GM06990 (cell line): Measurements from ENCODE around the gene LPO.
A peak's percentile ranks its signal among the peaks of the same experiment; 100 is the strongest.

Source experiments
- DNase-seq: peaks from one replicate; pipeline ENCODE4 v3.0.0-alpha.2; 2011; ENCODE audit not compliant: insufficient read length; ENCODE audit errors: extremely low read depth
- H3K27me3 ChIP-seq: replicated peaks from 2 replicates; pipeline ENCODE4 v1.6.0; 2011; ENCODE audit warnings: low read length; ENCODE audit not compliant: control insufficient read depth, insufficient read depth
- H3K36me3 ChIP-seq: 2 replicates; pipeline ENCODE4 v1.5.1; 2011; ENCODE audit warnings: low read length; ENCODE audit not compliant: control insufficient read depth, insufficient read depth
- H3K4me3 ChIP-seq: replicated peaks from 2 replicates; pipeline ENCODE4 v1.5.1; 2011; ENCODE audit warnings: low read depth, mild to moderate bottlenecking, control low read depth, low read length
- TF ChIP-seq, protein P1 (sequence below): IDR thresholded peaks from 2 replicates; pipeline ENCODE4 v1.5.1; 2011; ENCODE audit warnings: low read length, control low read depth, mild to moderate bottlenecking, inconsistent platforms; ENCODE audit not compliant: insufficient read depth, poor library complexity, severe bottlenecking

LPO gene

DNA sequence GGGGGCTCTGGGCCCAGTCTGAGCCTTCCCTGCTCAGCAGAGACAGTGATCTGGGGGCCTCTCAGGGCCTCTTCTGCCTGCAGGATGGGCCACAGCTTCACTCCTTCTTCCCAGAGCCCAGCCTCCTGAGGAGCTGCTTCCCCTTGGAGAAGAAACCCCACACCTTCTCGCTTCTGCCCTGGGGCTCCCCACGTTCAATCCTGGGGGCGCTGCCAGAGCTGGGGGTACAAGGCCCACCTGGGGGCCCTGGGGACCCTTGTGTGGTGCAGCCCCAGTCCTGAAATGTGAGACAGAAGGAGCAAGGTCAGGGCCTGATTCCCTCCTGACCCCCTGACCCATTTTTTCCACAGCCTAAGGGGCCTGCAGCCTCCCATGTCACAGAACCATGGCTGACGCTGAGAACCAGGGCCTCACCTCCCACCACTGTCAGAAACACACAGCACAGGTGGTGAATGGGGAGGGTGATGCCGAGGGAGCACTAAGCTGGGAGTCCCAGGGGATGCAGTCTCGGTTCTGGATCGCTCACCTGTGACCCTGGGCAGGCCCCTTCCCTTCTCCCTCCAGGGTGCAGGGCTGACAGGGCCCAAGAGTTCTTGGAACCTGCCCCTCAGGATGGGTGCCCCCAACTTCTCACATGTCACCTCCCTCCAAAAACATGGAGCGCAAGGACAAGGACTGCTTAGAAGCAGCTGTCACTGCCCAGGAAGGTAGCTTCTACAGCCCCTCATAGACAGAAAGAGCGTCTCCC is 64.0 kb downstream of the LPO start:
- no peak for DNase-seq
- Histone ChIP-seq H3K4me3 (no peak overlapping the region), H3K27me3 (no peaks in the 10 kb centered on the region), H3K36me3 (no peaks in the 10 kb centered on the region)
- TF ChIP-seq, protein P1, sequence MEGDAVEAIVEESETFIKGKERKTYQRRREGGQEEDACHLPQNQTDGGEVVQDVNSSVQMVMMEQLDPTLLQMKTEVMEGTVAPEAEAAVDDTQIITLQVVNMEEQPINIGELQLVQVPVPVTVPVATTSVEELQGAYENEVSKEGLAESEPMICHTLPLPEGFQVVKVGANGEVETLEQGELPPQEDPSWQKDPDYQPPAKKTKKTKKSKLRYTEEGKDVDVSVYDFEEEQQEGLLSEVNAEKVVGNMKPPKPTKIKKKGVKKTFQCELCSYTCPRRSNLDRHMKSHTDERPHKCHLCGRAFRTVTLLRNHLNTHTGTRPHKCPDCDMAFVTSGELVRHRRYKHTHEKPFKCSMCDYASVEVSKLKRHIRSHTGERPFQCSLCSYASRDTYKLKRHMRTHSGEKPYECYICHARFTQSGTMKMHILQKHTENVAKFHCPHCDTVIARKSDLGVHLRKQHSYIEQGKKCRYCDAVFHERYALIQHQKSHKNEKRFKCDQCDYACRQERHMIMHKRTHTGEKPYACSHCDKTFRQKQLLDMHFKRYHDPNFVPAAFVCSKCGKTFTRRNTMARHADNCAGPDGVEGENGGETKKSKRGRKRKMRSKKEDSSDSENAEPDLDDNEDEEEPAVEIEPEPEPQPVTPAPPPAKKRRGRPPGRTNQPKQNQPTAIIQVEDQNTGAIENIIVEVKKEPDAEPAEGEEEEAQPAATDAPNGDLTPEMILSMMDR: no peak

DNA sequence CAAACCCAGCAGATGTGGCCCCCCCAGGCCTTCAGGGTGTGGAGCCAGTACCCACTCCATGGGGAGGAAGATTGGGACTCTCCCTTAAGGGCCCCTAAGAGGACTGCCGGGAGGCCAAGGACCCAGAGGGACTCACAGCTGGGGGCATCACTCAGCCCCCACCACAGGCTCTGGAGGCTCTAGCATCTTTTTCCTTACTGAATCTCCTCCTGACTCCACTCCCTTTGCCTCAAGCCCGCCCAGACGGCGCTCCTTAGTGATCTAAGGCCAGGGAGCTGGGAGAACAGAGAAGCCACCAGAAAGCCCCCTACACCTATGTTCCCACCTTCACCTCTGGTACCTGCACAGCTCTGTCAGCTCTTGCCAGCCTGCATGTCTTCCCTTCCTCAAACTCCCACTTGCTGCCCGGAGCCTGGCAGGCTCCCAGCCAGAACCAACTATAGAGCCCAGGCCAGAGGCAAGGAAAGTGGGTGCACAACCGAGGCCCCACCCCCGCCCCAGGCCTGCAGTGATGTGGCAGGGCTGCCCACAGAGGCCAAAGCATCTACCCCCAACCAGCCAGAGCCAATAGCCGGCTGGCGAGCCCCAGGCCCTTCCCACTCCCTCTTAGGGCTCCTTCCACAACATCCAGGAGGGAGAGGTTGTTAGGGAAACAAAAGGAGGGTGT is 64.7 kb downstream of the LPO start:
- no peak for DNase-seq
- TF ChIP-seq, protein P1: no peak
- H3K27me3 ChIP-seq: no peaks in the 10 kb centered on the region
- no peaks in the 10 kb centered on the region for H3K36me3 ChIP-seq
- no peak overlapping the region for H3K4me3 ChIP-seq

DNA sequence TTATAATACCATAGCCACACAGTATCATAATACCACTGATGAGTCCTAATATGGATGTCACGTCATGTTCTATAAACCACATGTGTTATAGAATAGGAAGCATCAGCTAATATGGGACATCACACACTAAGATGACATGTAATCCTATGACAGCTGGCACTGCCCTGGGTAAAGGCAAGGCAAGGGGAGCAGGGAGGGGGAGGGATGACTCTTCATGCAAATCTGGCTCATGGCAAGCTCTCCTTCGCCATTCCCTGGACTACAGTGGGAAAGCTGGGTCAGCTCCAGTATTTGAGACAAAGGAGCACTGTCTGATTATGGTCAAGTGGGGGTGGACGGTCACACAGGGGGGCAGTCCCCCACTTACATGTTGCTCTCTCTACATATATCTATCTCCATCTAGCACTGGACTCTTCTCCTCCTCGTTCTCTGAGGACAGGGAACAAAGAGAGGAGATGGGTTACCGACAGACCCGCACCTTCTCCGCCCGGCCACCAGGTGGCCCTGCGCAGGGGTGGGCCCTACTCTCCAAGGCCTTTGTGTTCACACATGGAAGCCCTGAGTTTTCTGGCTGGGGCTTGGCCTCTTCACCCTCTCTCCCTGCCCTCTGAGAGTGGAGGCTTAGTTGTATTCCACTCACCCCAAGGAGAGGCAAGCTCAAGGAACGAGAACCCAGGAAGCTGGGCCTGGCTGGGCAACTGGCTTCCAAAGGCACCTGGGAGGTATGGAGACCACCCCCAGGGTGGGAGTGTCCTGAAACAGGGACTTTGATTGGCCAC is 65.8 kb downstream of the LPO start:
- TF ChIP-seq, protein P1: peak; percentile 97
- Histone ChIP-seq H3K27me3 (no peaks in the 10 kb centered on the region), H3K36me3 (no peaks in the 10 kb centered on the region), H3K4me3 (no peak overlapping the region)
- DNase-seq: peak; percentile 54

DNA sequence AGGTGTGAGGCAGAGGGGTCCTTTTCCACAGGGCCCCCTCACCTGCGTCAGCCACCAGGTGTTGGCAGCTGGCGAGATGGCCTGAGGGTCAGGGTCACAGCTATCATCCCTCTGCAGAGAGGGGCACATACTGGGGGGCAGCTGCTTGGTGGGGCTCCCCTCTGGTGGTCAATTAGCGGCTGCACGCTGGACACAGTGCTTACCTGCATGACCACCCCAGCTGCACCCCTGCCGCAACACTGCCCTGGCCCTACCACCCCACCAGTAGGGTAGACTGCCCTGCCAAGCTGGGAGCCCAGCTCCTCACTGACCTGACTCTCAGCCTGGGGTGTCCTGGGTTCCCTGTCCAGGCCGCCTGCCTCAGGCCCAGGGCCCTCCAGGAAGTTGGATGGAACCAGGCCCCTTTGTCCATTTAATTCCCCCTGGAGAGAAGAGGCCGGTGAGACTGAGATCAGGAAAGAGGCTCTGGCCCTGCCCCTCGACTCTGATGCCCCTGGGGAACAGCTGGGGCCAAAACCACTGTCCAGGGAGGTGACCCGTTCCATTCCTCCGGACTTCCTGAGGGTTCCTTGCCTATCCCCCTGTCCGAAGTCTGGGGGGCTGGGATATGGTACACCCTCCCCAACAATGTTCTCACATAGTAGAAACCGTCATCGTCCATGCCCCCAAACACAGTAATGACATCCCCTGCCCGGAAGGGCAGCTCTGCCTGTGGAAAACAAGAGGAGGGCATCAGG is 66.5 kb downstream of the LPO start:
- Histone ChIP-seq H3K36me3 (no peaks in the 10 kb centered on the region), H3K4me3 (no peak overlapping the region), H3K27me3 (no peaks in the 10 kb centered on the region)
- TF ChIP-seq, protein P1: no peak
- no peak for DNase-seq

DNA sequence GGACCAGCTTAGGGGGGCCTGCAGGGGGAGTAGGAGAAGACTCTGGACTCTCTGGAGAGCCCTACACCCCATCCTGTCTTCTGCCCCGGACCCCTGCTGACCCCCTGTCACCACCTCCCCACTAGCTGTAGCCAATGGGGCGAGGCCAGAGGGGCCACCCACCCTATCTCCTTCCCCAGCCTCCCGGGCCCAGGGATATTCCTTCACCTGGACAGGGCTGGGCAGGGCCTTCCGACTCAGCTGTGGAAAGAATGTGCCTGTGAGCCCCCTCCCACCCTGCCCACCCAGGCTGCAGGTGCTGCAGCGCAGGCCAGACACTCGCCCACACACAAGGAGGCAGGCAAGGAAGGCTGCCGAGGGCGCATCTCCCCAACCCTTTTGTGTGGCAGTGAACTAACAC is 67.2 kb downstream of the LPO start:
- H3K36me3 ChIP-seq: no peaks in the 10 kb centered on the region
- no peaks in the 10 kb centered on the region for H3K27me3 ChIP-seq
- DNase-seq: no peak
- no peak overlapping the region for H3K4me3 ChIP-seq
- TF ChIP-seq, protein P1: no peak
